Osteoblast (primary cell): Measurements from ENCODE around the gene DGKD. TPM values are rescaled to one million over a fixed set of nuclear protein-coding genes. Genes with fewer than 3 reads are reported as not detected.

ENCODE experiments used
- DNase-seq: peaks from one replicate; pipeline ENCODE4 v3.0.0; 2011; ENCODE audit warnings: low spot score, mixed read lengths; ENCODE audit not compliant: insufficient read length; ENCODE audit errors: missing footprints
- H2AFZ ChIP-seq: 2 replicates; pipeline ENCODE4 v1.6.0; 2011; ENCODE audit warnings: mild to moderate bottlenecking, low read length
- H3K27ac ChIP-seq: 2 replicates; pipeline ENCODE4 v1.5.1; 2011; ENCODE audit warnings: mild to moderate bottlenecking, low read depth, low read length, moderate library complexity
- H3K27me3 ChIP-seq: 2 replicates; pipeline ENCODE4 v1.6.0; 2012; ENCODE audit warnings: mild to moderate bottlenecking, control low read depth, inconsistent platforms, low read length, moderate library complexity; ENCODE audit not compliant: insufficient read depth
- H3K36me3 ChIP-seq: 2 replicates; pipeline ENCODE4 v1.5.1; 2011; ENCODE audit warnings: mild to moderate bottlenecking, low read length, control low read depth, moderate library complexity; ENCODE audit not compliant: insufficient read depth
- H3K4me1 ChIP-seq: 2 replicates; pipeline ENCODE4 v1.5.1; 2011; ENCODE audit warnings: mild to moderate bottlenecking, low read length, control low read depth, moderate library complexity; ENCODE audit not compliant: insufficient read depth
- H3K4me2 ChIP-seq: 2 replicates; pipeline ENCODE4 v1.6.0; 2011; ENCODE audit warnings: mild to moderate bottlenecking, low read length; ENCODE audit not compliant: insufficient read depth
- H3K4me3 ChIP-seq: fragments of 200-600 bp; sonication (generic); 3 replicates; pipeline ENCODE4 v1.5.1; 2012; ENCODE audit warnings: mild to moderate bottlenecking, low read length, inconsistent platforms; ENCODE audit not compliant: insufficient read depth
- H3K79me2 ChIP-seq: 2 replicates; pipeline ENCODE4 v1.6.0; 2012; ENCODE audit warnings: mild to moderate bottlenecking, low read length, control low read depth, inconsistent platforms; ENCODE audit not compliant: insufficient read depth
- H3K9me3 ChIP-seq: 2 replicates; pipeline ENCODE4 v1.5.1; 2011; ENCODE audit warnings: low read depth, low read length, control low read depth
- H4K20me1 ChIP-seq: 2 replicates; pipeline ENCODE4 v1.6.0; 2012; ENCODE audit warnings: mild to moderate bottlenecking, low read length, control low read depth; ENCODE audit not compliant: insufficient read depth
- CTCF ChIP-seq: IDR thresholded peaks from 2 replicates; pipeline ENCODE4 v1.5.1; 2011; ENCODE audit warnings: mild to moderate bottlenecking, low read depth, low read length, moderate library complexity; ENCODE audit errors: extremely low read depth
- total RNA-seq: library from RNA; depleted of rRNA; stranded (reverse); fragments of >200 nt; gene quantifications from 2 replicates; pipeline ENCODE4 v1.2.3, GENCODE V29; 2012

The DGKD gene
- total RNA-seq, 1 donor = 6.5 TPM

- Histone ChIP-seq H3K4me1 (peaks cover 6% of the 10 kb centered on the region), H3K9me3 (no peaks in the 10 kb centered on the region), H3K27me3 (no peaks in the 10 kb centered on the region), H3K4me2 (no peak overlapping the region), H3K36me3 (no peaks in the 10 kb centered on the region), H4K20me1 (no peaks in the 10 kb centered on the region), H3K27ac (no peak overlapping the region), H3K4me3 (no peak overlapping the region), H2AFZ (no peak overlapping the region), H3K79me2 (no peaks in the 10 kb centered on the region)
- no peak for TF ChIP-seq CTCF
- no peak for DNase-seq
Measured at GRCh38 chr2:233406865-233407264, 52.6 kb downstream of the DGKD start.

DNA sequence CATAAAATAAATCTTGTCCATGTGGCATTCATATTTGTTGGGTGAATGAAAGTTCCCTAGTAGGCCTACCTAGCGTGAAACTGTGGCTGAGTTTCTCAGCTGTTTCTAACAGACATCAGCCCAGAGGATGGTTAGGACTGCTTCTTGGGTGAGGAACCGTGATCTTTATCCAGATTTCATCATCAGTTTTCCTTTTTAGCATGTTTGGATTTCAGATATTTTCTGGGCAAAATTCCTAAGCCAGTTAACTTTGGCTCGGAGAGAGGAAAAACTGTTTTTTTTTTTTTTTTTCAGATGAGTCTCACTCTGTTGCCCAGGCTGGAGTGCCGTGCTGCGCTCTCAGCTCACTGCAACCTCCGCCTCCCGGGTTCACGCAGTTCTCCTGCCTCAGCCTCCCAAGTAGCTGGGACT lies 53.5 kb downstream of the DGKD start:
- no peaks in the 10 kb centered on the region for H4K20me1 ChIP-seq

DNA sequence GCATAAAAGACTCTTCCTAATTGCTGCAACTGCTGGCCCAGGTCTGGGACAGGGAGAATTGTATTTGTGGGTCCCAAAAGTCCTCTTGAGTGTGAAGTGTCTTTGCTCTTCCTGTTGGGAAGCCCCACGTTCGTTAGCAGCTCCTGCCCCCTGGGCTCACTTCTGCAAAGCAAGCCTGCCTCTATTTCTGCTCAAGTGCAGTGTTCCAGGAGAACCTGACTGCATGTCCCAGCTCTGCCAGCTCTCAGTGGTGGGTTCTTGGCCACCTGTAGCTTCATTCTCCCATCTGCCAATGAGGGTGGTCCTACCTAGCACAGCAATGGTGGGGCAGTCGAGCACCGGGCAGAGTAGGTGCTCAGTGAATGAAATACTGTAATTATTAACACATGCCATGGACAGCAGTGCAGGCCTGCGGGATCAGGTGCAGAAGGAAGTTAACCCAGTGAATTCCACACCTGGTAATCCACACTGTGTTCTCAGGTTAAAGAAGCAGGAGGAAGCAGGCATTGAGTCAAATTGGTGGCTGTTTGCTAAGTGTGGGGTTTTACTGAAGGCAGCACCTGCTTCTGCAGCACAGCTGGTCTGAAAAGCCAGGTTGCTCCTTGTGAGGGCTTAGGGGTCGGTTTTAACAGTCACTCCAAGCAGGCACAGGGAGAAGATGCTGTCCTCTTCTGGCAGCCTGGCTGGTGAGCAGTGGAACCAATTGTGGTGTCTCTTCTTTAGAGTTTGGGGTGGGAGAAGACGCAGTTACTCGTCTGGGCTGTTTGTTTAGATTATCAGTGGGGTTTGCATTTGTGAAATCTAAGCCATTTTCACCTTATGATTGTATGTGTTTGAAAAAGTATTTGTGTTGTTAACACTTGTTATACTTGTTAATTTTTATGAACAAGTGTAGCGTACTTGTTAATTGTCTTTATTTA lies 54.3 kb downstream of the DGKD start:
- Histone ChIP-seq H3K4me1 (peaks cover 14% of the 10 kb centered on the region), H3K9me3 (no peaks in the 10 kb centered on the region), H3K4me2 (no peak overlapping the region), H3K36me3 (no peaks in the 10 kb centered on the region), H3K27me3 (no peaks in the 10 kb centered on the region), H2AFZ (no peak overlapping the region), H4K20me1 (no peaks in the 10 kb centered on the region), H3K27ac (no peak overlapping the region), H3K4me3 (no peak overlapping the region), H3K79me2 (no peaks in the 10 kb centered on the region)
- no peak for TF ChIP-seq CTCF
- DNase-seq = no peak

More for the DNA sequence above, 53.5 kb downstream of the DGKD start:
- peak overlapping the region; percentile 44 for H3K27ac ChIP-seq
- no peaks in the 10 kb centered on the region for H3K36me3 ChIP-seq
- no peak for TF ChIP-seq CTCF
- peaks cover 6% of the 10 kb centered on the region for H3K4me1 ChIP-seq
- H3K4me2 ChIP-seq = no peak overlapping the region
- H3K9me3 ChIP-seq = no peaks in the 10 kb centered on the region
- no peak overlapping the region for H3K4me3 ChIP-seq
- H3K79me2 ChIP-seq = no peaks in the 10 kb centered on the region
- no peak for DNase-seq
- no peaks in the 10 kb centered on the region for H3K27me3 ChIP-seq
- H2AFZ ChIP-seq = no peak overlapping the region

DNA sequence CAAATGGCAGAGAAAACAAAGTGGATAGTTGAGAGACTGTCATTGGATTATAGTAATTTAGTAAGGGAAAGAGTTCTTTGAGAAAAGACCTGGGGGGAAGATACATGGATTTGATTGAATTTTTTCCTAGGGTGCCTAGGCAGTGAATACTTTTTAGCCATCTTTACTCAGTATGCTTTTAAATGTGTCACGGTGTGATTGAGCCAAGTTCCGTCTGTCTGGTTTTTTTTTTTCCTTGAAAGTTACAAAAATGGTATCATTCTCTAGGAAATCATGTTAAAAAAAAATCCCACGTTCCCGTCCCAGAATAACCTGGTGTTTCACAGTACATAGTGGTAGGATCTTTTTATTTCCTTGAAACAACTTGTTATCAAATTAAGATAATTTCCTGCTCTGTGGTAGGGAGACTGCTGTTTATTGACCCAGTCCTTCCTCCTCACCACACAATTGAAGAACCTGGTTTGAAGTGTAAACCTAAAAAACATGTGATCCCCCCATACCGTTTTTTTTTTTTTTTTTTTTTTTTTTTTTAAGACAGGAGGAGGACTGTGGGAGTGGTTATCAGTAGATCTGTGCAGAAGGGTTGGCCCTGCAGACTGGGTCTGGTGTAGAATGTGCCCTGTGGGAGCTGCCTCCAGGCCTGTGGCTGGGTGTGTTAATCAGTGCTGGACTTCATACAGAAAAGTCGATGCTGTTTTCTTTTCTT lies 55.1 kb downstream of the DGKD start:
- Histone ChIP-seq H3K4me2 (no peak overlapping the region), H3K9me3 (no peaks in the 10 kb centered on the region), H3K4me1 (peaks cover 22% of the 10 kb centered on the region), H3K79me2 (no peaks in the 10 kb centered on the region), H3K4me3 (no peak overlapping the region), H4K20me1 (no peaks in the 10 kb centered on the region), H3K27me3 (no peaks in the 10 kb centered on the region), H3K36me3 (no peaks in the 10 kb centered on the region), H2AFZ (no peak overlapping the region), H3K27ac (no peak overlapping the region)
- no peak for DNase-seq
- no peak for TF ChIP-seq CTCF
